Transverse colon (tissue), 4 donors: Measurements from ENCODE around the gene MYOM3.

ENCODE experiments used
- CTCF ChIP-seq, 5 experiments: fragments of 200-600 bp in 3 of 5; fragments of 450-650 bp in 2 of 5; sonication (generic) in 3 of 5; IDR thresholded peaks; 1 replicate in 2 of 5; 2 replicates in 3 of 5; pipeline ENCODE4 v1.5.1; 2016 to 2017; ENCODE audit warnings: antibody characterized with exemption in 5 of 5, inconsistent platforms in 3 of 5, mild to moderate bottlenecking in 2 of 5, moderate library complexity in 1 of 5
- EP300 ChIP-seq: sonication (generic); formaldehyde crosslinking; IDR thresholded peaks from one replicate; pipeline ENCODE4 v1.6.1; 2017; ENCODE audit warnings: antibody characterized with exemption, low read depth
- POLR2AphosphoS5 ChIP-seq, 3 donors: sonication (generic); formaldehyde crosslinking; IDR thresholded peaks; one replicate each; pipeline ENCODE4 v1.6.1; 2016; ENCODE audit warnings: antibody characterized with exemption in 3 of 3

- TF ChIP-seq CTCF (IDR thresholded peaks at IDR 0.05) (no peak), EP300 (no peak), POLR2AphosphoS5 (IDR thresholded peaks at IDR 0.05) (no peak)
Observed at GRCh38 chr1:24123611-24124010, 11.7 kb upstream of the MYOM3 start.
